Parathyroid adenoma (tissue), 2 donors: ENCODE data around the gene DIP2A.

Experiments
- H2AFZ ChIP-seq: fragments of 300-600 bp; sonication (generic); one replicate; pipeline ENCODE4 v1.7.0; 2017; ENCODE audit warnings: antibody characterized with exemption, mild to moderate bottlenecking
- H3K27ac ChIP-seq: fragments of 300-600 bp; sonication (generic); one replicate; pipeline ENCODE4 v1.7.0; 2017
- H3K27me3 ChIP-seq: fragments of 300-600 bp; sonication (generic); one replicate; pipeline ENCODE4 v1.7.0; 2017; ENCODE audit warnings: low read length; ENCODE audit not compliant: control insufficient read depth, insufficient read depth
- H3K36me3 ChIP-seq: fragments of 300-600 bp; sonication (generic); one replicate; pipeline ENCODE4 v1.7.0; 2017; ENCODE audit warnings: low read length; ENCODE audit not compliant: control insufficient read depth, insufficient read depth
- H3K4me1 ChIP-seq: fragments of 300-600 bp; sonication (generic); one replicate; pipeline ENCODE4 v1.7.0; 2017; ENCODE audit warnings: control low read depth
- H3K4me2 ChIP-seq: fragments of 300-600 bp; sonication (generic); one replicate; pipeline ENCODE4 v1.7.0; 2017; ENCODE audit warnings: low read length
- H3K4me3 ChIP-seq: fragments of 300-600 bp; sonication (generic); one replicate; pipeline ENCODE4 v1.7.0; 2017; ENCODE audit warnings: low read depth, low read length
- H3K79me2 ChIP-seq: fragments of 300-600 bp; sonication (generic); one replicate; pipeline ENCODE4 v1.7.0; 2017; ENCODE audit warnings: control low read depth
- H3K9ac ChIP-seq: fragments of 300-600 bp; sonication (generic); one replicate; pipeline ENCODE4 v1.7.0; 2017; ENCODE audit warnings: mild to moderate bottlenecking
- H3K9me3 ChIP-seq: fragments of 300-600 bp; sonication (generic); one replicate; pipeline ENCODE4 v1.7.0; 2017; ENCODE audit warnings: low read length; ENCODE audit not compliant: control insufficient read depth
- TF ChIP-seq, protein P1 (sequence below): fragments of 300-600 bp; sonication (generic); IDR thresholded peaks from one replicate; pipeline ENCODE4 v1.7.0; 2017; ENCODE audit warnings: antibody characterized with exemption, mild to moderate bottlenecking
- donor health status: primary hyperparathyroidism.

Gene DIP2A

GRCh38 chr21:46468108-46468774, 9.6 kb downstream of the DIP2A start:
- Histone ChIP-seq H3K9me3 (no peaks in the 10 kb centered on the region), H3K36me3 (no peaks in the 10 kb centered on the region), H2AFZ (no peak overlapping the region), H3K79me2 (no peaks in the 10 kb centered on the region), H3K4me1 (no peaks in the 10 kb centered on the region), H3K27me3 (no peaks in the 10 kb centered on the region), H3K4me2 (no peak overlapping the region), H3K27ac (no peak overlapping the region), H3K4me3 (no peak overlapping the region), H3K9ac (no peak overlapping the region)
- TF ChIP-seq, protein P1, sequence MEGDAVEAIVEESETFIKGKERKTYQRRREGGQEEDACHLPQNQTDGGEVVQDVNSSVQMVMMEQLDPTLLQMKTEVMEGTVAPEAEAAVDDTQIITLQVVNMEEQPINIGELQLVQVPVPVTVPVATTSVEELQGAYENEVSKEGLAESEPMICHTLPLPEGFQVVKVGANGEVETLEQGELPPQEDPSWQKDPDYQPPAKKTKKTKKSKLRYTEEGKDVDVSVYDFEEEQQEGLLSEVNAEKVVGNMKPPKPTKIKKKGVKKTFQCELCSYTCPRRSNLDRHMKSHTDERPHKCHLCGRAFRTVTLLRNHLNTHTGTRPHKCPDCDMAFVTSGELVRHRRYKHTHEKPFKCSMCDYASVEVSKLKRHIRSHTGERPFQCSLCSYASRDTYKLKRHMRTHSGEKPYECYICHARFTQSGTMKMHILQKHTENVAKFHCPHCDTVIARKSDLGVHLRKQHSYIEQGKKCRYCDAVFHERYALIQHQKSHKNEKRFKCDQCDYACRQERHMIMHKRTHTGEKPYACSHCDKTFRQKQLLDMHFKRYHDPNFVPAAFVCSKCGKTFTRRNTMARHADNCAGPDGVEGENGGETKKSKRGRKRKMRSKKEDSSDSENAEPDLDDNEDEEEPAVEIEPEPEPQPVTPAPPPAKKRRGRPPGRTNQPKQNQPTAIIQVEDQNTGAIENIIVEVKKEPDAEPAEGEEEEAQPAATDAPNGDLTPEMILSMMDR = no peak

DNA sequence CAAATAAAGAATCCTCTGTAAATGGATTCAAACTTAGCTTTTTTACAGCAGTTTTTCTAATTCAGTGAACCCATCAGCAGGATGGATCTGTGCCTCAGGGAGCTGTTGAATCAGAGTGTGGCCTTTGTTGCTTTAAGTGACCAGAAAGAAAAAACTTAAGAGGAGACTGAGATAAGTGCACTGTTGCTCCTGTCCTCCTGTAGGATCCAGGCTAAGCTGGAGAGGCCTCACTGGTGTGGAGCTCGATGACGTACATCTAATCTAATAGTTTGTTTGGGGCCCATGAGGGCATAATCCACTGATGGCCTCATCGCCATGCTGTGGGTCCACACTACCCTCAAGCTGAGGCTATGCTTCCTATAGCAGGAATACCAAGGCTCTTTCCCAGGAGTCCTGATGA, 10.6 kb downstream of the DIP2A start:
- TF ChIP-seq, protein P1 = no peak
- H3K36me3 ChIP-seq = no peaks in the 10 kb centered on the region
- H3K4me3 ChIP-seq = no peak overlapping the region
- no peaks in the 10 kb centered on the region for H3K4me1 ChIP-seq
- no peaks in the 10 kb centered on the region for H3K9me3 ChIP-seq
- H3K27me3 ChIP-seq = no peaks in the 10 kb centered on the region
- H3K4me2 ChIP-seq = no peak overlapping the region
- H2AFZ ChIP-seq = no peak overlapping the region
- H3K27ac ChIP-seq = no peak overlapping the region
- no peaks in the 10 kb centered on the region for H3K79me2 ChIP-seq
- no peak overlapping the region for H3K9ac ChIP-seq

GRCh38 chr21:46471514-46471913, 12.8 kb downstream of the DIP2A start:
- H3K4me2 ChIP-seq = no peak overlapping the region
- H3K9ac ChIP-seq = no peak overlapping the region
- no peaks in the 10 kb centered on the region for H3K9me3 ChIP-seq
- H3K4me1 ChIP-seq = no peaks in the 10 kb centered on the region
- H3K79me2 ChIP-seq = no peaks in the 10 kb centered on the region
- H3K27me3 ChIP-seq = no peaks in the 10 kb centered on the region
- no peak overlapping the region for H3K27ac ChIP-seq
- no peak overlapping the region for H3K4me3 ChIP-seq
- H3K36me3 ChIP-seq = no peaks in the 10 kb centered on the region
- TF ChIP-seq, protein P1 = no peak
- H2AFZ ChIP-seq = no peak overlapping the region

DNA sequence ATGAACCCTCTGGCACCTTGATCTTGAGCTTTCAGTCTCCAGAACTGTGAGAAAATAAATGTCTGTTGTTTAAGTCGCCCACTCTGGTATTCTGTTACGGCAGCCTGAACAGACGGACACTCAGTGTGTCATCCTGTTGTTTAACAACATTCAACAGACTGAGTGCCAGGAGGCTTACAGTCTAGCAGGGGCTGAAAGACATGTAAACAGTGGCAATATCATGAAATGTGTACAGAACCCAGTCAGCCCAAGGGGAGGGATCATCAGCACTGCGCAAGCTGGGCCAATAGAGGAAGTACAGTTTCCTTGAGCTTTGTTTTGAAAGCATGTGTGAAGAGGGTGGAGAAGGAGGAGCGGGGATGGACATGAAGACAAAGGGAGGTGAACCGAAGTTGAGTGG, 13.6 kb downstream of the DIP2A start:
- H2AFZ ChIP-seq = no peak overlapping the region
- H3K4me2 ChIP-seq = no peak overlapping the region
- no peaks in the 10 kb centered on the region for H3K27me3 ChIP-seq
- H3K9ac ChIP-seq = no peak overlapping the region
- H3K4me3 ChIP-seq = no peak overlapping the region
- no peaks in the 10 kb centered on the region for H3K4me1 ChIP-seq
- TF ChIP-seq, protein P1 = no peak
- H3K79me2 ChIP-seq = no peaks in the 10 kb centered on the region
- no peaks in the 10 kb centered on the region for H3K9me3 ChIP-seq
- H3K27ac ChIP-seq = no peak overlapping the region
- H3K36me3 ChIP-seq = no peaks in the 10 kb centered on the region

- H3K27ac ChIP-seq = no peak overlapping the region
- no peaks in the 10 kb centered on the region for H3K27me3 ChIP-seq
- no peaks in the 10 kb centered on the region for H3K79me2 ChIP-seq
- H2AFZ ChIP-seq = no peak overlapping the region
- no peak overlapping the region for H3K9ac ChIP-seq
- H3K4me2 ChIP-seq = no peak overlapping the region
- H3K4me3 ChIP-seq = no peak overlapping the region
- H3K9me3 ChIP-seq = no peaks in the 10 kb centered on the region
- H3K36me3 ChIP-seq = no peaks in the 10 kb centered on the region
- TF ChIP-seq, protein P1 = no peak
- H3K4me1 ChIP-seq = no peaks in the 10 kb centered on the region
Measured at GRCh38 chr21:46474382-46474781, 15.7 kb downstream of the DIP2A start.
